Activated CD8-positive, alpha-beta memory T cell treated with anti-CD3 and anti-CD28 coated beads, Interleukin-2, amount 10 ng/mL, durations not matched to agents 7 days and 5 days (primary cell): ENCODE measurements around the gene NID2. TPM values are rescaled to one million over a fixed set of nuclear protein-coding genes. Genes with fewer than 3 reads are reported as not detected.

ENCODE experiments used
- ATAC-seq: fragments of 150-1000 bp; cut with Tn5 transposase; one replicate; pipeline ENCODE4 v1.10.0; 2021; ENCODE audit warnings: moderate library complexity
- CTCF ChIA-PET: fragments of 350-600 bp; sonication (Branson Sonifier 250); formaldehyde crosslinking; loops from one replicate; lab custom pipeline; 2021; ENCODE audit warnings: antibody characterized with exemption; lab: Charles Lee
- DNase-seq: peaks from one replicate; pipeline ENCODE4 v3.0.0-alpha.2; 2020
- H3K27ac Mint-ChIP-seq: one replicate; pipeline ENCODE4 v1.8.0; 2021; ENCODE audit warnings: mild to moderate bottlenecking, mixed read lengths
- H3K27me3 Mint-ChIP-seq: one replicate; pipeline ENCODE4 v1.8.0; 2021; ENCODE audit warnings: mixed read lengths
- H3K36me3 Mint-ChIP-seq: one replicate; pipeline ENCODE4 v1.8.0; 2021; ENCODE audit warnings: mild to moderate bottlenecking, mixed read lengths
- H3K4me1 Mint-ChIP-seq: one replicate; pipeline ENCODE4 v1.8.0; 2021; ENCODE audit warnings: mixed read lengths
- H3K4me3 Mint-ChIP-seq: one replicate; pipeline ENCODE4 v1.8.0; 2021; ENCODE audit warnings: mild to moderate bottlenecking, moderate library complexity, mixed read lengths
- H3K9me3 Mint-ChIP-seq: one replicate; pipeline ENCODE4 v1.8.0; 2022; ENCODE audit warnings: low read depth, mixed read lengths
- total RNA-seq, 2 experiments: library from RNA; stranded (reverse); gene quantifications; one replicate each; pipeline ENCODE4 v1.2.3, GENCODE V29; 2021

NID2 gene
- total RNA-seq, 2 experiments from 2014 or later, result 0.18 to 0.21 TPM

- peaks cover 45% of the 10 kb centered on the region for H3K27me3 Mint-ChIP-seq
- H3K36me3 Mint-ChIP-seq, result no peaks in the 10 kb centered on the region
- H3K4me1 Mint-ChIP-seq, result peaks cover 10% of the 10 kb centered on the region
- H3K27ac Mint-ChIP-seq, result no peak overlapping the region
- no peak overlapping the region for H3K4me3 Mint-ChIP-seq
- DNase-seq (no peak), ATAC-seq (no peak)
- CTCF ChIA-PET, result no interaction called here
- no peaks in the 10 kb centered on the region for H3K9me3 Mint-ChIP-seq
Measured at GRCh38 chr14:52073251-52073650, 4.4 kb upstream of the NID2 start.

GRCh38 chr14:52072266-52072780, 3.5 kb upstream of the NID2 start:
- Mint-ChIP-seq H3K4me1 (peaks cover 18% of the 10 kb centered on the region), H3K27ac (no peak overlapping the region), H3K4me3 (no peak overlapping the region), H3K27me3 (peaks cover 52% of the 10 kb centered on the region), H3K9me3 (no peaks in the 10 kb centered on the region), H3K36me3 (no peaks in the 10 kb centered on the region)
- CTCF ChIA-PET, result interaction anchor here (1.9 kb wide), 1 partner anchor 10 kb away, joined by 4 read pairs; no protein-coding TSS in a partner anchor
- ATAC-seq, result no peak
- no peak for DNase-seq

- Mint-ChIP-seq H3K4me1 (peaks cover 18% of the 10 kb centered on the region), H3K27ac (no peak overlapping the region), H3K36me3 (no peaks in the 10 kb centered on the region), H3K27me3 (peaks cover 56% of the 10 kb centered on the region), H3K4me3 (no peak overlapping the region), H3K9me3 (no peaks in the 10 kb centered on the region)
- no peak for DNase-seq
- CTCF ChIA-PET, result interaction anchor here (1.5 to 1.9 kb wide), 2 partner anchors 9 to 10 kb away, joined by 4 read pairs; no protein-coding TSS in a partner anchor
- ATAC-seq, result no peak
Measured at GRCh38 chr14:52071675-52072074, 2.8 kb upstream of the NID2 start.

GRCh38 chr14:52070051-52070431, 1.2 kb upstream of the NID2 start:
- peaks cover 59% of the 10 kb centered on the region for H3K27me3 Mint-ChIP-seq
- no peaks in the 10 kb centered on the region for H3K9me3 Mint-ChIP-seq
- DNase-seq, result no peak
- H3K27ac Mint-ChIP-seq, result no peak overlapping the region
- no peaks in the 10 kb centered on the region for H3K36me3 Mint-ChIP-seq
- CTCF ChIA-PET, result interaction anchor here (0.8 to 1.4 kb wide), 2 partner anchors 27 to 61 kb away, joined by 3 read pairs; no protein-coding TSS in a partner anchor
- H3K4me3 Mint-ChIP-seq, result no peak overlapping the region
- ATAC-seq, result no peak
- H3K4me1 Mint-ChIP-seq, result peaks cover 18% of the 10 kb centered on the region

GRCh38 chr14:52069307-52070050, 620 bp upstream of the NID2 start:
- ATAC-seq (peak; percentile 52), DNase-seq (no peak)
- Mint-ChIP-seq H3K4me3 (peak overlapping the region; percentile 8), H3K36me3 (no peaks in the 10 kb centered on the region), H3K4me1 (peaks cover 18% of the 10 kb centered on the region), H3K9me3 (no peaks in the 10 kb centered on the region), H3K27me3 (peaks cover 59% of the 10 kb centered on the region), H3K27ac (no peak overlapping the region)
- CTCF ChIA-PET, result interaction anchor here (0.8 to 1.4 kb wide), 3 partner anchors 10 to 62 kb away, joined by 3 to 4 read pairs (median 3); no protein-coding TSS in a partner anchor

- H3K27ac Mint-ChIP-seq, result no peak overlapping the region
- peaks cover 18% of the 10 kb centered on the region for H3K4me1 Mint-ChIP-seq
- DNase-seq, result peak; percentile 42
- H3K36me3 Mint-ChIP-seq, result no peaks in the 10 kb centered on the region
- peak overlapping the region; percentile 60 for H3K4me3 Mint-ChIP-seq
- ATAC-seq, result peak; percentile 33
- H3K27me3 Mint-ChIP-seq, result peaks cover 59% of the 10 kb centered on the region
- H3K9me3 Mint-ChIP-seq, result no peaks in the 10 kb centered on the region
- CTCF ChIA-PET, result no interaction called here
Measured at GRCh38 chr14:52067873-52068614, 815 bp downstream of the NID2 start.

- Mint-ChIP-seq H3K27me3 (peaks cover 36% of the 10 kb centered on the region), H3K4me1 (peaks cover 14% of the 10 kb centered on the region)
- ATAC-seq, result no peak
Measured at GRCh38 chr14:52064174-52064573, 4.7 kb downstream of the NID2 start.

GRCh38 chr14:52063052-52063462, 5.8 kb downstream of the NID2 start:
- ATAC-seq (no peak), DNase-seq (no peak)
- Mint-ChIP-seq H3K4me1 (peaks cover 7% of the 10 kb centered on the region), H3K4me3 (no peak overlapping the region), H3K36me3 (no peaks in the 10 kb centered on the region), H3K27me3 (peaks cover 29% of the 10 kb centered on the region), H3K27ac (no peak overlapping the region), H3K9me3 (no peaks in the 10 kb centered on the region)
- CTCF ChIA-PET, result interaction anchor here (1.7 kb wide), 1 partner anchor 9 kb away, joined by 4 read pairs; no protein-coding TSS in a partner anchor

More at GRCh38 chr14:52064174-52064573, 4.7 kb downstream of the NID2 start:
- Mint-ChIP-seq H3K36me3 (no peaks in the 10 kb centered on the region), H3K9me3 (no peaks in the 10 kb centered on the region), H3K4me3 (no peak overlapping the region), H3K27ac (no peak overlapping the region)
- CTCF ChIA-PET, result no interaction called here
- DNase-seq, result no peak

GRCh38 chr14:52061890-52062289, 7.0 kb downstream of the NID2 start:
- Mint-ChIP-seq H3K9me3 (no peaks in the 10 kb centered on the region), H3K4me1 (no peaks in the 10 kb centered on the region), H3K27me3 (peaks cover 19% of the 10 kb centered on the region), H3K27ac (no peak overlapping the region), H3K4me3 (no peak overlapping the region), H3K36me3 (no peaks in the 10 kb centered on the region)
- DNase-seq (no peak), ATAC-seq (no peak)
- CTCF ChIA-PET, result interaction anchor here (1.7 kb wide), 1 partner anchor 10 kb away, joined by 4 read pairs; no protein-coding TSS in a partner anchor

GRCh38 chr14:52061390-52061789, 7.5 kb downstream of the NID2 start:
- CTCF ChIA-PET, result interaction anchor here (1.7 kb wide), 1 partner anchor 10 kb away, joined by 4 read pairs; no protein-coding TSS in a partner anchor
- H3K4me1 Mint-ChIP-seq, result no peaks in the 10 kb centered on the region
- peaks cover 14% of the 10 kb centered on the region for H3K27me3 Mint-ChIP-seq

GRCh38 chr14:52060080-52060479, 8.8 kb downstream of the NID2 start:
- no peak overlapping the region for H3K27ac Mint-ChIP-seq
- DNase-seq (no peak), ATAC-seq (no peak)
- no peak overlapping the region for H3K4me3 Mint-ChIP-seq
- peaks cover 17% of the 10 kb centered on the region for H3K27me3 Mint-ChIP-seq
- no peaks in the 10 kb centered on the region for H3K9me3 Mint-ChIP-seq
- H3K4me1 Mint-ChIP-seq, result no peaks in the 10 kb centered on the region
- CTCF ChIA-PET, result interaction anchor here (0.7 to 1.6 kb wide), 2 partner anchors 9 to 189 kb away, joined by 3 to 4 read pairs; partner anchors contain the start of gene NID2
- H3K36me3 Mint-ChIP-seq, result no peaks in the 10 kb centered on the region

More at GRCh38 chr14:52061390-52061789, 7.5 kb downstream of the NID2 start:
- H3K36me3 Mint-ChIP-seq, result no peaks in the 10 kb centered on the region
- H3K27ac Mint-ChIP-seq, result no peak overlapping the region
- H3K9me3 Mint-ChIP-seq, result no peaks in the 10 kb centered on the region
- H3K4me3 Mint-ChIP-seq, result no peak overlapping the region
- no peak for ATAC-seq
- DNase-seq, result no peak

GRCh38 chr14:52059649-52060048, 9.2 kb downstream of the NID2 start:
- H3K9me3 Mint-ChIP-seq, result no peaks in the 10 kb centered on the region
- ATAC-seq (no peak), DNase-seq (no peak)
- CTCF ChIA-PET, result interaction anchor here (0.7 to 1.6 kb wide), 2 partner anchors 9 to 188 kb away, joined by 3 to 4 read pairs; partner anchors contain the start of gene NID2
- H3K36me3 Mint-ChIP-seq, result no peaks in the 10 kb centered on the region
- no peak overlapping the region for H3K4me3 Mint-ChIP-seq
- no peaks in the 10 kb centered on the region for H3K4me1 Mint-ChIP-seq
- no peak overlapping the region for H3K27ac Mint-ChIP-seq
- peaks cover 21% of the 10 kb centered on the region for H3K27me3 Mint-ChIP-seq

GRCh38 chr14:52058341-52058740, 10.5 kb downstream of the NID2 start:
- Mint-ChIP-seq H3K4me3 (no peak overlapping the region), H3K27ac (no peak overlapping the region), H3K27me3 (peaks cover 18% of the 10 kb centered on the region), H3K4me1 (no peaks in the 10 kb centered on the region), H3K36me3 (no peaks in the 10 kb centered on the region), H3K9me3 (no peaks in the 10 kb centered on the region)
- CTCF ChIA-PET, result interaction anchor here (1.2 kb wide), 1 partner anchor 62 kb away, joined by 3 read pairs; no protein-coding TSS in a partner anchor
- ATAC-seq (no peak), DNase-seq (no peak)
